NOMO-1 (cell line): ENCODE data around the gene MAGEA11.
"Not testable (repeated sequence)": the region's sequence is repeated elsewhere in the genome, so short reads cannot be mapped to it uniquely, and the experiment has no call there.

Experiments
- DNase-seq, 2 experiments: peaks; one replicate each; lab custom pipeline; 2025; ENCODE audit not compliant: unreplicated experiment in 2 of 2; lab: John Stamatoyannopoulos, UW

The MAGEA11 gene

DNA sequence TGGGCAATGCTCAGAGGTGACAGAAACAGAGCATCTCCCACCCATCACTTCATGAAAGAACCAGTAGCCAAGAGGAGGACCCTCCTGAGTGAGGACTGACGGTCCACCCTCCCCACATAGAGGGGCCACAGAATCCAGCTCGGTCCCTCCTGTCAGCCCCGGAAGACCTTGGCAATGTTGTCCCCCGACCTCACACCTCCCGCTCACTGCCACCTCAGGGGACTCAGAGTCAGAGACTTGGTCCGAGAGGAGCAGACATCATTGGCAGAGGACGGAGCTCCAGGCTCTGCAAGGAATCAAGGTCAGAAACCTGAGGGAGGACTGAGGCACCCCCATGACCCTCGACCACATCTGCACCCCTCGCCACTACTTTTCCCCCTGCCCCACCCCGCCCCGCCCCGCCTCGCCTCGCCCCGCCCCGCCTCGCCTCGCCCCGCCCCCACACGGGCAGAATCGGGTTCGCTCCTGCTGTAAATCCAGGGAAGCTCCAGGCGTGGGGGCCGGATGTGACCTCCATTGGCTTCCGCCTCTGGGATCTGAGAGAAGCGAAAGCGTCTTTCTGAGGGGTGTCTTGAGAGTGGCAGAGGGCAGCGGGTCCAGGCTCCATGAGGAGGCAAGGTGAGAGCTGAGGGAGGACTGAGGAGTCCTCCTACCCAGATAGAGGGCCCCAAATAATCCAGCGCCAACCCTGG lies at the start of gene MAGEA11:
Gene MAGEA11 (plus strand): TSS at position 516 of the 692 bp plus-strand sequence. CDS start 1,100 bp downstream, outside the sequence.
- DNase-seq: no peak

DNA sequence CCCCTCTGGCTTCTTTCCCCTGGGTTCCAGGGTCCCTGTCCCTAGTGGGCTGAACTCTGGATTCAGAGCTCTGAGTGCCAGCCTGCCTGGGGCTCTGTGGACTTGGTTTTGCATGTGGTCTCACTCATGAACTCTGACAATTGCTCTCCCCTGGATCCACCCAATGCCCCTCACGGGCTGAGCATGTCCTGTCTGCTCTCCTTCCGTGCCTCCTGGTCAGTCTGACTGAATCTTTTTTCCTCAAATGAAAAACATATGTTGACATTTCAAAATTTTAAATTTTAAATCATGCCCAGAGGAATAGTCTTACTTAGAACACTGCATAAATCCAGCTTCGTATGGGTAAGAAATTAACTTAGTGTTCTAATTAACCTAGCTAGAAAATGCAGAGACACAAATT lies 36.8 kb upstream of the MAGEA11 start:
- not testable (repeated sequence) for DNase-seq

- DNase-seq: not testable (repeated sequence)
Observed at GRCh38 chrX:149675554-149675953, 36.3 kb upstream of the MAGEA11 start.

DNA sequence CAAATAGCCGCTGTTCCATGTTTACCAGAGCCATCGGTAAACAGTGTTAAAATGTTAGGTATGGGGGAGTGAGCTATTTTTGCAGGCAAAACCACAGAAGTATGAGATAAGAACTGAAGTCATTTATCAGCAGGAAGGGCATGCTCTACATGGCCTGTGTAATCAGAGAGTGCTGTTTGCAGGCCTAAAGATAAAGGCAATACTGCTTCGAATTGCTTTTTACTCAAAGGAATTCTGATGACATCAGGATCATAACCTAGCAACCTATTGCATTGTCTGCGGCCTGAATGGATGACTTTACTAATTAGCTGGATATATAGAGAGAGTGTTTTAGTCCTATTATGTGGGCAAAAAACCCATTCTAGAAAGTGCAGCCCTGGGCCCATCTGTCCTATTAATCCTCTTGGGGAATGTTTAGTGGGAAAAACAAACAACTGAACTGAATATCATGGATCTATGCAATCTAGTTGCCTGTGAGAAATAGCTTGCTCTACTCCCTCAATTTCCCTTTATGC lies 32.6 kb upstream of the MAGEA11 start:
- not testable (repeated sequence) for DNase-seq

GRCh38 chrX:149681182-149681581 lies 30.7 kb upstream of the MAGEA11 start:
- DNase-seq: no peak

DNA sequence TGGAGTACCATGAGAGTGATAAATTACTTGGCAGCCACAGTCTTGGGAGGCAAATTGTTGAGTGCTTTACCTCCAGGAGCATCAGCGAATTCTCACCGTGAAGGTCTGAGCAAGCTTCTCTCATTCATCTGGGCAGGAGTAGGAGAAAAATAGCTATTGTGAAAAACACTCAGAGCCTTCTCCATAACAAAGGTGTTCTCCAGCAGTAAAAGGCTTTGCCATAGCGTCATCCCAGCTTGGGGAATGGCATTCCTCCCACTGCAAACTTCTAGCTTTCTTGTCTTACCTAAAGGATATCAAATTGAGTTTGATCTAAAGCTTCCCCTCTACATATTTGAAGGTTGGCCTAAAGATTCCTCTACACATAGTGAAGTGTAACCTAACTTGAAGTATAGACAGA lies 29.8 kb upstream of the MAGEA11 start:
- DNase-seq: no peak

DNA sequence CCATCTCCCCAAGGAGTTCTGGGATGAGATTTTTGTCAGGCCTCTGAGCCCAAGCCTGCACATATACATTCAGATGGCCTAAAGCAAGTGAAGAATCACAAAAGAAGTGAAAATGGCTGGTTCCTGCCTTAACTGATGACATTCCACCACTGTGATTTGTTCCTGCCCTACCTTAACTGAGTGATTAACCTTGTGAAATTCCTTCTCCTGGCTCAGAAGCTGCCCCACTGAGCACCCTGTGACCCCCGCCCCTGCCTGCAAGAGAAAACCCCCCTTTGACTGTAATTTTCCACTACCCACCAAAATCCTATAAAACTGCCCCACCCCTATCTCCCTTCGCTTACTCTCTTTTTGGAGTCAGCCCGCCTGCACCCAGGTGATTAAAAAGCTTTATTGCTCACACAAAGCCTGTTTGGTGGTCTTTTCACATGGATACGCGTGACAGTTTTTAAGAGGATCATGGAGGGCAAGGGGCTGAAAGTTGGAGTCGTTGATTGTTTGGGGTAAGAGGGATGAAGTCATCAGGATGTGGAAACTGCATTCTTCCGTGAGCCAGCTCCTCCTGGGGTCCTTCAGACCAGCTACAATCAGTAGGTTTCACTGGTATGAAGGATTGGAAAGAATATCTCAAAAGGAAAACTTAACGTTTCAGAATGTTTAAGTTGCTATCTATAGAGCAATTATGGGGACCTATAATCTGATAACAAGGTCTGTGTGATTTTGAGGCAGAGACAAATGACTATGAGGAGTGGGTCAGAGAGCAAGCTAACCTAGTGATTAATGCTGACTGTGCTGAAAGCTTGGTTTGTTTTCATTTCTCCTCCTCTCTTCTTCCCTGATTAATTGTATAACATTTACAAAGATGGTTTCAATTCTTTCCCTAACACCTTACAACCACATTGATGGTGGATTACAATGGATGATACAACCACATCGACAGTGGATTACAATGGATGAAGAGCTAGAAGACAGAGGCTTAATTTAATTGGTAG lies 28.6 kb upstream of the MAGEA11 start:
- DNase-seq: no peak

GRCh38 chrX:149683966-149684730 lies 27.7 kb upstream of the MAGEA11 start:
- DNase-seq: no peak

DNA sequence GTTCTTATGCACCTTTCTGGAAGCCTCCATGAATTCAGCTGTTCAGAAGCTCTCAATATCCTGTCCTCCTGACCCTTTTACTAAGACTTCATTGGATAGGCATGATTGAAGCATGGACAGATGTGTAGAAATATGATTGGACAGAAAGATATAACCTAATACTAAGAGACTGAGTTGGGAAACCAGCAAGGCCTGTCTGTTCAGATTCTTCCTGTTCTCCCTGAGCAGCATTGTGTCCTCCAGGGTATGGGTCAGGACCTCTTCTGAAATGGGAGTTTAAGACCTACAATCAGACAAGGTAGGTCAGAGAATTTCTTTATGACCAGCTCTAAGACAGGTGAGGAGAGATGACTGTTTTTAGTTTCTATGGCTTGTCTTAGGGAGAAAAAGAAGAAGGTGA lies 23.9 kb upstream of the MAGEA11 start:
- no peak for DNase-seq

DNA sequence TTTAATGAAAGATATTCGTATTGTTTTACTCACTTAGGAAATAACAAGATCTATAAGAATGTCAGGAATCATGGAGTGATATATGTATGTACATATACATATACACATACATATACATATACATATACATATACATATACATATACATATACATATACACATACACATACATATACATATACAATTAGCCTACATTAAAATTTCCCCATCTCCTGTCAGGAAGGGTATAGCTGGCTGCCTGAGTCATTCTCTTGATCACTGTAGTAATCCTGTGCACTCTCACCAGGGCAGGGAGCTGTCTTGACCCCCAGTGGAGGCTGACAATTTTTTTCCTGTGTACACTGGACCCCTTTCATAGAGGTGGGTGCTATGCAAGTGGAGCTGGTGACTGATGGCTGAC lies 23.3 kb upstream of the MAGEA11 start:
- DNase-seq: no peak

DNA sequence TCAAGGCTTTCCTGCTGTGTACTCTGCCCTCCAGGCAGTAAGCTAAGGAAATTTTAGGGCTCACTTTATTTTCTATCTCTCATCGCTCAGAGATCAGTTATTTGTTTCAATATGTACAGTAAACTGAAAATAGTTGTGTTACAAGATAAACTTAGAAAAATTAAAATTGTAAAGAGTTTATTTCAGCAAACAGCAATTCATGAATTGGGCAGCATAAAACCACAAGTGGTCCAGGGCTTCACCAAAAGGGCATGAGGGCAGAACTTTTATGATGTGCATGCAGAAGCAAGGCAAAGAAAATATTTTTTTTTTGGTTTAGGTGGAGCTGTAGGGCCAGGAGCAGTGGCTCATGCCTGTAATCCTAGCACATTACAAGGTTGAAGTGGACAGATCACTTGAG lies 20.1 kb upstream of the MAGEA11 start:
- no peak for DNase-seq

- DNase-seq: not testable (repeated sequence)
Observed at GRCh38 chrX:149692686-149693272, 19.1 kb upstream of the MAGEA11 start.

GRCh38 chrX:149699761-149700160 lies 12.1 kb upstream of the MAGEA11 start:
- DNase-seq: no peak

GRCh38 chrX:149704664-149705063 lies 7.2 kb upstream of the MAGEA11 start:
- no peak for DNase-seq

DNA sequence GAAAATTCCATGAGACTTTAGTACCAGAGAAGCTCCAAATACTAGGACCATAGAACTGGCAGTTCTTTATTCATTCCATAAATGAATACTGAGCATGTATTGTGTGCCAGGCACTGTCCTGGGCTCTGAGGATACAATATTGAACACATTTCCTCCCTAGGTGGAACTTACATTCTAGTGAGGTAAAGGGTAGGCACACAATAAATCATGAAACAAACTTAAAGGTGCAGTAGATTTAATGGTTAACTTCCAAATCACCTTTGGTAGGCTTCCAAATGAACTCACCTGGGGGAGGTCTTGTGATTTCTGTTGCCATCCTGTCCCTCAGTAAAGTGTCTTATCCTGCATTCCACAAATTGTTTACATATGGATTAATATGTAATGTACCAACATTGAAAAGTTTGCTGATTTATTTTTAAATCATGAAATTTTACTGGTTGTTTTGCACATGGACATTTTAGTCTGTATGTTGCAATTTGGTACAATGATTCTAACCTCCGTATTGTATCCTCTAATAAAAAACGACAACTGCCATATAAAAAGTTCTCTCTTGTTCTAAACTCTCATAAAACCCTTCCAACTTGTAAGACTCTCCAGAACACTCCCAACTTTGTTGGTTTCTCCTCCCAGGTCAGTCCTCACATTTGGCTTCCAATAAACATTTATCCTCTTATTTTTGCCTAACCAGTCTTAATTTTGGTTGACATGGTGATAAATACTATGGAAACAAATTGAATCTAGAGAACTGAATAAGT lies 4.5 kb upstream of the MAGEA11 start:
- DNase-seq: no peak

DNA sequence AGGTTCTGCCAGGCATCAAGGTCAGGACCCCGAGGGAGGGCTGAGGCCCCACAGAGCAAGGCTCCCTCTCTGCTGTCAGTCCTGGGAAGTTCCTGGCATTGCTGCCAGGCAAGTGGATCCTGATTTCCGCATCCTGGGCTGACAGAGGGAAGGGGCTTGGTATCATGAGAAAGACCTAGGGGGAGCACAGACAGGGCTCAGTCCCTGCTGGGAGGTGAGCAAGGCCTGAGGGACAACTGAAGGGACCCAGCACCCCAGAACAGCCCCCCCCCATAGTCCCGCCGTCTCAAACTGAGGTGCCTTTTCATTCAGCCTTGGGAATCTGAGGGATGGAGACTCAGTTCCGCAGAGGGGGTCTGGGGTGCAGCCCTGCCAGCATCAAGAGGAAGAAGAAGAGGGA lies 971 bp downstream of the MAGEA11 start:
- DNase-seq: no peak

GRCh38 chrX:149713279-149714050 lies 1.6 kb downstream of the MAGEA11 start:
- no peak for DNase-seq

DNA sequence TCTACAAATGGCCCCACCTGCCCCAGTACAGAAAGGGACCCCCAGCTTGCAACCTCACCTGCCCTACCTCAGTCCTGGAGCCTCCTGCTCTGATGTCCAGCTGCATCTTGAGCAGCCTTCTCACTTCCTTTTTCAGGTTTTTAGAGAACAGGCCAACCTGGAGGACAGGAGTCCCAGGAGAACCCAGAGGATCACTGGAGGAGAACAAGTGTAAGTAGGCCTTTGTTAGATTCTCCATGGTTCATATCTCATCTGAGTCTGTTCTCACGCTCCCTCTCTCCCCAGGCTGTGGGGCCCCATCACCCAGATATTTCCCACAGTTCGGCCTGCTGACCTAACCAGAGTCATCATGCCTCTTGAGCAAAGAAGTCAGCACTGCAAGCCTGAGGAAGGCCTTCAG lies 3.6 kb downstream of the MAGEA11 start:
- no peak for DNase-seq

- DNase-seq: no peak
Observed at GRCh38 chrX:149716632-149717031, 4.8 kb downstream of the MAGEA11 start.
